ENCODE measurements around the gene SPACA1.

The SPACA1 gene

GRCh38 chr6:88086792-88087191 is 39.2 kb downstream of the SPACA1 start:
- Histone ChIP-seq H3K27ac (no peak overlapping the region), H3K4me3 (no peak overlapping the region)

GRCh38 chr6:88089708-88090107 is 42.1 kb downstream of the SPACA1 start:
- Histone ChIP-seq H3K27ac (no peak overlapping the region), H3K4me3 (no peak overlapping the region)

GRCh38 chr6:88105741-88106340 is 58.2 kb downstream of the SPACA1 start:
- Histone ChIP-seq H3K27ac (no peak overlapping the region), H3K4me3 (no peak overlapping the region)

DNA sequence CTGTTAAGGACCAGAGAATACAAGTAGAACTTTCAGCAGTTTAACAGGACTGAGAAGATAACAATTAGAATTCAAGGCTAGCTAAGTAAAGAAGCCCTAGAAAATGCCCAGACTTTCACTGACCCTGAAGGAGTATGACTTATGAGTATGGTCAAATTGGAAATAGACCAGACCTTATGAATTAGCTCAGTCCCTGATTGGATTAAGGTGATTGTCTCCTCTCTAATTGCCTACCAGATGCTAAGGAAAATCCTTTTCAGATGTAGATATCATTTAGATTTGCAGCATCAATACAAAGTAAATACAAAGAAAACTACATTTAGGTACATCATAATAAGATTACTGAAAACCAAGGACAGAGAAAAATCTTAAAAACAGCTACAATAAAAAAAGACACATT is 59.6 kb downstream of the SPACA1 start:
- H3K4me3 ChIP-seq = no peak overlapping the region
- H3K27ac ChIP-seq = no peak overlapping the region

DNA sequence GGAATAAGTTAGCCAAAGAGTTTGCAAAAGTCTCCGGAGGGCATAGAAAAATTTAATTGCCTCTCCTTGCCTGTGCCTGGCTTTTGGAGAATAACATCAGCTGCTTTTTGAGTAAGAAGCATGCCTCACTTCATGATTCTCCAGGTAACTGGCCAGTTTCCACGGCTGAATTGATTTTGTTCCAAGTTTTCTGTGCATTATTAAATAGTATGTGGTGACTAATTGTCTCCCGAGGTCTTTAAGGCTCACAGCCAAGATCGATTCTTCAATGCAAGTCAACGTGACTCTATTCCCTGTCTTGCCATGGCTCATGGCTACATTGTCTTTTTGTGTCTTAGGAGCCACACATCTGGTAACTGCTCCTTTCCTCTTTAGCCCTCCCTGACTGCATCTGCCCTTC is 64.3 kb downstream of the SPACA1 start:
- no peak overlapping the region for H3K4me3 ChIP-seq

DNA sequence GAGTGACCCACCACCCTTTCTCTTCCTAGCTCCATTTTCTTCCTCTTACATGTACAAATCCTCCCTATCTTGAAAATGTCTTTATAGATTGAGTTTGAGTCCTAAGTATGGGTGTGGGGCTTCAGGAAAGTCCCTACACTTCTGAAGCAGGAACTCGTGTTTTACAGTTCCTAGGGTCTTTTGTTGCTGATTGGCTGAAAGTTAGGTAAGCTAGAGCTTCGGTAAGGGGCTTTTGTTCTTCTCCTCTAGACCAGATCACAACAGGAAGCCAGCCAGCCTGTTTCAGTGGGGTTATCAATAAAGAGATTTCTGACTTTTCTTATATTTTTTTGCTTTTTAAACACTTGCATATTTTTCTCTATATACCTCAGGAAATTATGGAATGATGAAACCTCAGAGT is 67.2 kb downstream of the SPACA1 start:
- Histone ChIP-seq H3K27ac (no peak overlapping the region), H3K4me3 (no peak overlapping the region)

More for the DNA sequence above, 64.3 kb downstream of the SPACA1 start:
- H3K27ac ChIP-seq = no peak overlapping the region

GRCh38 chr6:88115307-88115706 is 67.7 kb downstream of the SPACA1 start:
- no peak overlapping the region for H3K27ac ChIP-seq
- H3K4me3 ChIP-seq = no peak overlapping the region

DNA sequence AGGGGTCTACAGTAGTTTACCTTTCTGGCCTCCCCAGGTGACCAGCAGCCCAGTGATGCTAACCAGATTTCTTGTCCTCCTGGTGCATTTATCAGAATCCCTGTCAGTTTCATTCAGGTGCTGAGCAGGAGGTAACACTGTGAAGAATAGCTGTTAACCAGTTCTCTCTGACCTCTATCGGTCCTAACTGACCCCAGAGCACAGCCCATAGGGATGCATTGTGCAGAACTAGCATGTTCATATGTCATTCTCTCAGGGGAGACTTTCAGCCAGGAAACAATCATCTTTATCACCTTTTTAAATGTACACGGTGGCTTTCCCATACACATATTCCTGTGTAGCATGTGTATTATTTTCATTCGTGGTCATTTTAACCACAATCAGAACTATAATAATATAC is 68.6 kb downstream of the SPACA1 start:
- no peak overlapping the region for H3K27ac ChIP-seq
- H3K4me3 ChIP-seq = no peak overlapping the region

All from skin epidermis (tissue), 12 donors.